Activated T-cell treated with anti-CD3 and anti-CD28 coated beads for 4 hours (primary cell): ENCODE data around the gene CACNG8.
"Not testable (repeated sequence)": the region's sequence is repeated elsewhere in the genome, so short reads cannot be mapped to it uniquely, and the experiment has no call there.

Experiments used
- DNase-seq: peaks from one replicate; pipeline ENCODE4 v3.0.0-alpha.2; 2020

The CACNG8 gene

DNA sequence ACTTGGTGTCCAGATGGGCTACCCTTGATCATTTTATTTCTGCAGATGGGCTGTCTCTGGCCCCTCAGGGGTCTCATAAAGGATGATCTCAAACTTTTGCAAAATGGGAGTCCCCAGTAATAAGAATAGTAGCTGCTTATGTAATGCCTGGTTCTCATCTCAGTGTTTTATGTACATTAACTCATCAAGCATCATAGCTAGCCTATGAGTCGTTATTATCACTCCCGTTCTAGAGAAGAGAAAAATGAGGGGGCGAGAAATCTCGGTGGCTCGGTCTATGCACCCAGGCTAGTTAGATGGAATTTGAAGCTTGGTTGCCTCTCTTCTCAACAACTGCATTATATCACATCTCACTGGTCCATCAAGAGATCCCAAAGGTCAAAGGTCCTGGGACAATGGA lies 32.1 kb downstream of the CACNG8 start:
- DNase-seq: no peak

DNA sequence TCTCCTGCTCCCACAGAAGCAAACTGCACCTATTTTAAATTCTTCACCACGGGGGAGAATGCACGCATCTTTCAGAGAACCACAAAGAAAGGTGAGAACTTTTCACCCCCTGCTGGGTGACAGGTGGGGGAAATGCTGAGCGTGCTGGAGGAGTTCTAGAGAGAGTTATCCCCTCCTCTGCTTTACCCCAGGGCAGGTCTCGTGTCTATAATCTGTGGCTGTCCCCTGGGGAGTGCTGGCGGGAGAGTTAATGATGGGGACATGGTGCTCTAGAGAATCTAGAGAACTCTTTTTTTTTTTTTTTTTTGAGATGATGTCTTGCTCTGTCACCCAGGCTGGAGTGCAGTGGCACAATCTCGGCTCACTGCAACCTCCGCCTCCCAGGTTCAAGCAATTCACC lies 35.5 kb downstream of the CACNG8 start:
- no peak for DNase-seq

DNA sequence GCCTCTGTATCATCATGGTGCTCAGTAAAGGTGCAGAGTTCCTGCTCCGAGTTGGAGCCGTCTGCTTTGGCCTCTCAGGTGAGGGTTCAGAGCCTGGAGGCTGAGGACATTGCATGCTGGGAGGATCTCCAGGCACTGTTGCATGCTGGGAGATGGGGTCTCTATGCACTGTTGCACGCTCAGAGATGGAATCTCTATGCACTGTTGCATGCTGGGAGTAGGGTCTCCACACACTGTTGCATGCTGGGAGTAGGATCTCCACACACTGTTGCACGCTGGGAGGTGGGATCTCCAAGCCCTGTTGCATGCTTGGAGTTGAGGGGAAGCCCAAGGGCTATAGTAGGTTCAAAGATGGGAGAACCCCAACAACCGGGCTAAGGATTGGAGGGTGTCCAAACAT lies 37.0 kb downstream of the CACNG8 start:
- DNase-seq: no peak

DNA sequence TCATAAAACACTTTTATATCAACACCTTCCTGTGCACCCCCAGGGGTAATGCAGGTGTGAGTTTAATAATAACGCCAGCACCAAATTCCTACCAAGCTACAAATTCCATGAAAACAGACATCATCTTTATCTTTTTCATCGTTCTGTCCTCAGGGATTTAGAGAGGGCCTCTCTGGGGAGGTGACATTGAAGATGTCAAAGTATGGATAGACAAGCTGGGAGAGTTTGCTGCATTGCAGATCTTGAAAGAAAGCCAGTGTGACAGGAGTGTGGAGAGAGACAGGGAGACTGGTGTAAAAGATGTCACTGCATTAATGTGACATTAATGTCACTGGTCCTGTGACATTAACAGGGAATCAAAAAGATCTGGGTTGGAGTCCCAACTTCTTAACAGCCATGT lies 38.8 kb downstream of the CACNG8 start:
- DNase-seq: no peak

DNA sequence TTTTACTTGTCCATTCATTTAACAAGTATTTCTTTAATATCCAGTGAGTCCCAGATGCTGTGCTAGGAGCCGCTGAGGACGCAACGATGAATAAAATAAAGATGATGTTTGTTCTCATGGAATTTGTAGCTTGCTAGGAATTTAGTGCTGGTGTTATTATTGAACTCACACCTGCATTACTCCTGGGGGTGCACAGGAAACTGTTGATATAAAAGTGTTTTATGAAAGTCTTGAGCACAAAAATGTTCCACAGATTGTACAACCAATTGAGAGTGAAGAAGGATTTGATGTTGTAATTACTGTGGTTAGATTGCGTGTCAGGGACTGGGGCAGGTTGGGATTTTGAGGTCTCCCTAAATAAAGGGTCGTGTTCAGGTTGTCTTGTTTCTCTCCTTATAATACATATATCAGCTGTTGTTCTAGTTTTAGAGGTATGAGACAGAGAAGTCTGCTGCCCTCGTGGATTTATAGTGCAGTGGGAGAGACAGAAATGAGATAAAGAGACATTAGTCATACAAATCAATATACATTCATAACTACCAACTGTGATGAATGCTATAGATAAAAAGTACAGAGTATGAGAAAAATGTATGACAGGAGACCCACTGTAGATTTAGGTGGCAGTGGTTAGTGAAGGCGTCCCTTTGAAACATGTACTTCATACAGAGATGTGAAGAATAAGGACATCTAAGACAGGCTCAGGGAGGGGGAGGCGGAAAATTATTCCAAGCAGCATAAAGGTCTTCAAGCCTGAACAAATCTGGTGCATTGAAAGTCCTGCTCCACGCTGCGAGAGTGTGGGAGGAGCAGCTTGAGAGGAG lies 40.0 kb downstream of the CACNG8 start:
- DNase-seq: no peak

DNA sequence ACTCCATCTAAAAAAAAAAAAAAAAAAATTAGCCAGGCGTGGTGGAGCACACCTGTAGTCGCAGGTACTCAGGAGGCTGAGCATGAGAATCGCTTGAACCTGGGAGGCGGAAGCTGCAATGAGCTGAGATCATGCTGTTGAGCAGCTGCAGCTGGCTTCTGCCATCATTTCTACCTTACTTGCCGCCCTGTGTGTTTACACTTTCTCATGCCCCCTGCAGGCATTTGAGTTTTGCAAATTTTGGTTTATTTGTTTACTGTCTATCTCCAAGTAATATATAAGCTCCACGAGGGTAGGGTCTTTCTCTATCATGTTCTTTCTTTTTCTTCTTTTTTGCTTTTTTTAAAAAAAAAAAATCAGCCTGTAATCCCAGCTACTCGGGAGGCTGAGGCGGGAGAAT lies 46.7 kb downstream of the CACNG8 start:
- DNase-seq: no peak

DNA sequence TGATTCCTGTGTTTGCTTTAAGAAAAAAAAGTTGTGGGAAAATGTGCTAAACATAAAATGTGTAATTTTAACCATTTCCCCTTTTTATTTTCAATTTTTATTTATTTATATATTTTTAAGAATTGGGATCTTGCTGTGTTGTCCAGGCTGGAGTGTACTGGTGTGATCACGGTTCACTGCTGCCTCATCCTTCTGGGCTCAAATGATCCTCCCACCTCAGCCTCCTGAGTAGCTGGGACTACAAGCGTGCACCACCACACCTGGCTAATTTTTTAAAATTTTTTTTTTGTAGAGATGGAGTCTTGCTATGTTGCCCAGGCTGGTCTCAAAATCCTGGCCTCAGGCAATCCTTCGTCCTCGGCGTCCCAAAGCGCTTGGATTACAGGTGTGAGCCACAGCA lies 47.7 kb downstream of the CACNG8 start:
- DNase-seq: no peak

DNA sequence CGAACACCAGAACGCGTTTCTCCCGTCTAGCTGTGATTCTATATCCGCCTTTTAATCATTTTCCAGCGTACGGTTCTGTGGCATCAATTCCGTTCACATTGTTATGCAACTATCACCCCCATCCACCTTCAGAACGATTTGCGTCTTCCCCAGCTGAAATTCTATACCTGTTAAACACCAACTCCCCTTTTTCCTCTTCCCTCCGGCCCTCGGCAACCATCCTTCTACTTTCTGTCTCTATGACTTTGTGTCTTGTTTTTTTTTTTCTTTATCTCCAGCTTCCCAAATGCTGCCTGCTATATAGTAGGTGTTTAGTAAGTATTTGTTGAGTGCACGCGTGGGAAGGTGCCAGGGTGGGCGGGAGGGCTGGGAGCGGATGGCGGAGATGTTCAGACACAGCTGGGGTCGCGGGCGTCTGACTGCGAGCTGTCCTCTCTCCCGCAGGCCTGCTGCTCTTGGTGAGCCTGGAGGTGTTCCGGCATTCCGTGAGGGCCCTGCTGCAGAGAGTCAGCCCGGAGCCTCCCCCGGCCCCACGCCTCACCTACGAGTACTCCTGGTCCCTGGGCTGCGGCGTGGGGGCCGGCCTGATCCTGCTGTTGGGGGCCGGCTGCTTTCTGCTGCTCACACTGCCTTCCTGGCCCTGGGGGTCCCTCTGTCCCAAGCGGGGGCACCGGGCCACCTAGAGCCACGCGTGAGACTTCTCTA lies 48.9 kb downstream of the CACNG8 start:
- DNase-seq: no peak

DNA sequence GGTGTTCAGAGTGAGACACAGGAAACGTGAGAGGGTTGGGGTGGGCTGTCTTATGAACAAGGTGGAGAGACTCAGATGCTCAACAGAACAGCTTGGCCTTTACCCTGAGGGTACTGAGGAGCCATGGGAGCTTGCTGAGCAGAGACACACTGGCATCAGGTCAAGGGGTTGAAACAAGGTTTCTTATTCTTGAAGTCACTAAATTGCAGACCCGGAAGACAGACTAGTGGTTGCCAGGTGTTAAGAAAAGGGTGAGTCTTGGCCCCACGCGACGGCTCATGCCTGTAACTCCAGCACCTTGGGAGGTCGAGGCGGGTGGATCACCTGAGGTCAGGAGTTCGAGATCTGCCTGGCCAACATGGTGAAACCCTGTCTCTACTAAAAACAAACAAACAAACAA lies 51.1 kb downstream of the CACNG8 start:
- DNase-seq: no peak

DNA sequence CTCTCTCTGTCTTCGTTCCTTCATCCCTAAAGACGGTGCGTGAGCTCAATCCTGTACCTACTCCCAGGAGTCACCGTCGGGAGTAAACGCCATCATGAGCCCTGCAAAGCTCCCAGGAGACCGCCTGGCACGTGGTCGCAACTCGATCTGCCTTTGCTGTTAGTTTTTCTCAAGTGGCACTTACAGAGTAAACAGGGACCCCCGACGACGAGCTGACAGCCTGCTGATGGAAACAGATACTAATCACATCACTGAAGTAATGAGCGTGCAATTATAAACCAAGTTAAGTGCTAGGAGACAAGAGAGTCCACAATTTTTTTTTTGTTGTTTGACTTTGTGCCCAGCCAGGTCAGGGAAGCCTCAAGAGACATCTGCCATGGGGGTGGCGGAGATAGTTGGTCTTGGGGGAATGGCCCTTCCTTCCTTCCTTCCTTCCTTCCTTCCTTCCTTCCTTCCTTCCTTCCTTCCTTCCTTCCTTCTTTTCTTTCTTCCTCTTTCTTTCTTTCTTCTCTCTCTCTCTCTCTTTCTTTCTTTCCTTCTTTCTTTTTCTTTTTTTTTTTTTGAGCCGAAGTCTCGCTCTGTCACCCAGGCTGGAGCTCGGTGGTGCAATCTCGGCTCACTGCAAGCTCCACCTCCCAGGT lies 52.3 kb downstream of the CACNG8 start:
- no peak for DNase-seq

DNA sequence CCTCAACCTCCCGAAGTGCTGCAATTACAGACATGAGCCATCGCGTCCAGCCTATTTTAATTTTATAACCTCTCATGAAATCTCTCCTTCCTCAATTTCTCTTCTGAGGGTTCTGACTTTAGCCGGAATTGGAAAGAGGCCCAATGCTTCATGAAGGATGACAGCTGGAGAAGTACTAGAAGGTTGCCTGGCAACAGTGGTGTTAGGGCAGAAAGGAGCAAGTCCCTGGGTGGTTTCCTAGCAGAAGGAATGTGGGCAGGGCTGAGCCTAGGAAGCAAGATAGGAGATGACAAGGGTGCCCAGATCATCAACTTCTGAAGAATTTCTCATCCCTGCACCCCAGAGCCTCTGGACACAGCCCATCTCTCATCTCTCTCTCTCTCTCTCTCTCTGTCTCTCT lies 54.5 kb downstream of the CACNG8 start:
- no peak for DNase-seq

DNA sequence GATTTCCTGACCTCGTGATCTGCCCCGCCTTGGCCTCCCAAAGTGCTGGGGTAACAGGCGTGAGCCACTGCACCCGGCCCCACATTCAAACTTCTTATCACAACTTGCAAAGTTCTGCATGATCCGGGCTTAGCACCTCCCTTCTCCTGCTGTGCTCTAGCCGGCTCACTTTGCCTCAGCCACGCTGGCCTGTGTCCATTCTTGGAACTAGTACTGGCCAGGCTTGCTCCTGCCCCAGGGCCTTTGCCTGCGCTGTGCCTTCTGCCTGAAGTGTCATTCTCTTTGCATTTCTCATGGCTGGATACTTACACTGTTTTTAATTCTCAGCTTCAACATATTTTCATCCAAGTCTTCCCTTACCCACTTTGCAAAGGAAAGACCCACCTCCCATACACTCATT lies 58.6 kb downstream of the CACNG8 start:
- no peak for DNase-seq

DNA sequence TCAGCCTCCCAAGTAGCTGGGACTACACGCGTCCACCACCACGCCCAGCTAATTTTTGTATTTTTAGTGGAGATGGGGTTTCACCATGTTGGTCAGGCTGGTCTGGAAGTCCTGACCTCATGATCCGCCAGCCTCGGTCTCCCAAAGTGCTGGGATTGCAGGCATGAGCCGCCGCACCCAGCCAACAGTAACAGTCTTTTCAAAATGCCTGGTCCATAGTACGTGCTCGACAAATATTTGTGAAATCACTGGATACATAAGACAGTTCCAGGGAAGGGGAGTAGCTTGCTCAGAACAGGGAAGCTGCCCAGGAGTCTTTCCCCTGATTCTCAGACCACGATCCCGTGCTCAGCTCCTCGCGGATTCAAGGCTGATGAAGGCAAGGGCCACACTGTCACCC lies 59.2 kb downstream of the CACNG8 start:
- DNase-seq: no peak

DNA sequence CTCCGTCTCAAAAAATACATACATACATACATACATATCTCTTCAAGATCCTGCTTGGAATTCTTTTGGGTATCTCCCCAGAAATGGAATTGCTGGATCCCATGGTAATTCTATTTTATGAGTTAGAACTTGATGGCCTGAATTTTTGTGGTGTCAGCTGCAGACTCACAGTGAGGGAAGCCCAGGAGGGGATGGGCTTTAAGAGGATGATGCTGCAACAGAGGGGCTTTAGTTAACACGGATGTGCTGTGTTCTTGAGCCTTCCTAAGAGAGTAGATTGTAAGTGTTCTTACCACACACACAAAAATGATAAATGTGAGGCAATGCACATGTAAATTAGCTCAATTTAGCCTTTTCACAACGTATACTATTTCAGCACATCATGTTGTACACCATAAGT lies 60.5 kb downstream of the CACNG8 start:
- DNase-seq: no peak

DNA sequence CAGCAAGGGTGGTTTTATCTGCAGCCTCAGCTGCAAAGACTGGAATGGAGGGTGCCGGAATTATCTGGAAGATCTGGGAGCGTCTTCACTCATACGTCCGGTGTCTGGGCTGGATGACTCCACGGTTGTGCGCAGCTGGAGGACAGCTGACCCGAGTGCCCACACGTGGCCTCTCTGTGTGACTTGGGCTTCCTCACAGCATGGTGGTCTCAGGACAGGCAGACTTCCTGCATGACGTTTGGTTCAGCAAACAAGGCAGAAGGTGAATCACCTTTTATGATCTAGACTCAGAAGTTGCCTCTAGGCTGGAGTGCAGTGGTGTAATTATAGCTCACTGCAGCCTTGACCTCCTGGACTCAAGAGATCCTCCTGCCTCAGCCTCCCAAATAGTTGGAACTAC lies 61.9 kb downstream of the CACNG8 start:
- DNase-seq: no peak

DNA sequence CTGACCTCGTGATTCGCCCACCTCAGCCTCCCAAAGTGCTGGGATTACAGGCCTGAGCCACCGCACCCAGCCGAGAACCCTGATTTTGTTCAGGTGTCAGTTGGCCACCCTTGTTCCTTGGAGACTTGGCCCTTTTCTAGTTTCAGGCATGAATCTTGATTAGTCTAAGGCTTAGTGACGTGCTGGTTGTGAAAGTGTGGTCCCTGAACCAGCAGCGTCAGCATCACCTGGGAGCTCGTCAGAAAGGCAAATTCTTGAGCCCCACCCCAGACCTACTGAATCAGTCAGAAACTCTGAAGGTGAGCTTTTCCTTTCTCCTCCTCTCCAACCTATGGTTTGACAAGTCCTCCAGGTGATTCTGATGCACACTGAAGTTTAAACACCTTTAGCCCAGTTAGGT lies 63.9 kb downstream of the CACNG8 start:
- DNase-seq: no peak

DNA sequence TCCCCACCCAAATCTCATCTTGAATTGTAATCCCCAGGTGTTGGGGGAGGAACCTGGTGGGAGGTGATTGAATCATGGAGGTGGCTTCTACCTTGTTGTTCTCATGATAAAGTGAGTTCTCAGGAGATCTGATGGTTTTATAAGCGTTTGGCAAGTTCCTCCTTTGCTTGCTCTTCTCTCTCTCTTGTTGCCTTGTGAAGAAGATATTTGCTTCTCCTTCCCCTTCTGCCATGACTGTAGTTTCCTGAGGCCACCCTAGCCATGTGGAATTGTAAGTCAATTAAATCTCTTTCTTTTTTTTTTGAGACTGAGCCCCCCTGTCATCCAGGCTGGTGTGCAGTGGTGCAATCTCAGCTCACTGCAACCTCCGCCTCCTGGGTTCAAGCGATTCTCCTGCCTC lies 66.6 kb downstream of the CACNG8 start:
- DNase-seq: no peak

DNA sequence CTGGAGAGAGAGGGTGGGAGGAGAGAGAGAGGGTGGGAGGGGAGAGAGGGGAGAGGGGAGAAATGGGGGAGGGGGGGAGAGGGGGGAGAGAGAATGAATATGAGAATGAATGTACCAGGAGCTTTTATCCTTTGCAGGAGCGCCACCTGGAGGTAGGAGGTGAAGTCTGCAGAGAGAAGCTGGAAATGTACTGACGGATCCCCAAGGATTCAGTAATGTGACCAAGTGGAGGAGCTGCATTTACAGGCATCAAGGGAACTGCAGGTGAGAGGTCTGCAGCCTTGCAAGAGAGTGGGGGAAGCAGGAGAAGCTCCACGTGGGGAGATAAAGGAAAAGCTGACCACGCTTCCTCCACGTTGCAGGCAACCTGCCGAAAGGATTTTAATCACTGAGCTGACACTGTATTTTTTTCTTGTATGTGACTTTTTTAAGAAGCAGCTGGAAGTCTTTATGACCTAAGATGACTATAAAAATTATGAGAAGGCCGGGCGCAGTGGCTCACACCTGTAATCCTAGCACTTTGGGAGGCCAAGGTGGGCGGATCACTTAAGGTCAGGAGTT lies 67.3 kb downstream of the CACNG8 start:
- DNase-seq: peak; percentile 47

DNA sequence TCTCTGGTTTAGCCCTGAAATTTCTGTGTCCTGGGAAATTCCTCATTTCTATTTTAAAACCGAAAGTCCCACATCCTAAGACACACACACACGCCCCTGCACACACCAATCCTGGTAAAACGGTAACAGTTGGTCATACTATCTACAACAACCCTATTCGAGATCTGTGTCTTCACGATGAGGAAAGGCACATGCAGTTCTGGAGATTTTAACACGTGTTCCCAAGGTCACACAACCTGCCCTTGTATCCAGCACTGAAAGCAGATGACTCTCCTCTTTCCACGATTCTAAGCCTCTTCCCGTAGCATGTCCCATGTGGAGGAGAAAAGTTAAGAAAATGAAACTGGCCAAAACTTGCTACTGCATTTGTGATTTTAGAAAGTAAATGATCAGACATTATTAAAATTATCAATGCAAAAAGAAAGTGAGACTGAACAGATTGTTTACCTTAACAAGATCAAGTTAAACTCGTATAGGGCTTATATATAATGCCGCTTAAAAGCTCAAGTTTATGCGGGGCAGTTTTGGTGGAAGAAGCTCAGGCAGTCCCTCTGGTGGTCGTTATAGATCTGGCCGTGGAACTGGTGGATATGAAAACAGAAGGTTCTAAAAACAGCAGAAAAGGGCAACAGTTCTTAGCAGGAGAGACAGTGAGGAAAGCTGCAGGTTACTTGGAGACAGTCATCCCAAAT lies 68.3 kb downstream of the CACNG8 start:
- no peak for DNase-seq

DNA sequence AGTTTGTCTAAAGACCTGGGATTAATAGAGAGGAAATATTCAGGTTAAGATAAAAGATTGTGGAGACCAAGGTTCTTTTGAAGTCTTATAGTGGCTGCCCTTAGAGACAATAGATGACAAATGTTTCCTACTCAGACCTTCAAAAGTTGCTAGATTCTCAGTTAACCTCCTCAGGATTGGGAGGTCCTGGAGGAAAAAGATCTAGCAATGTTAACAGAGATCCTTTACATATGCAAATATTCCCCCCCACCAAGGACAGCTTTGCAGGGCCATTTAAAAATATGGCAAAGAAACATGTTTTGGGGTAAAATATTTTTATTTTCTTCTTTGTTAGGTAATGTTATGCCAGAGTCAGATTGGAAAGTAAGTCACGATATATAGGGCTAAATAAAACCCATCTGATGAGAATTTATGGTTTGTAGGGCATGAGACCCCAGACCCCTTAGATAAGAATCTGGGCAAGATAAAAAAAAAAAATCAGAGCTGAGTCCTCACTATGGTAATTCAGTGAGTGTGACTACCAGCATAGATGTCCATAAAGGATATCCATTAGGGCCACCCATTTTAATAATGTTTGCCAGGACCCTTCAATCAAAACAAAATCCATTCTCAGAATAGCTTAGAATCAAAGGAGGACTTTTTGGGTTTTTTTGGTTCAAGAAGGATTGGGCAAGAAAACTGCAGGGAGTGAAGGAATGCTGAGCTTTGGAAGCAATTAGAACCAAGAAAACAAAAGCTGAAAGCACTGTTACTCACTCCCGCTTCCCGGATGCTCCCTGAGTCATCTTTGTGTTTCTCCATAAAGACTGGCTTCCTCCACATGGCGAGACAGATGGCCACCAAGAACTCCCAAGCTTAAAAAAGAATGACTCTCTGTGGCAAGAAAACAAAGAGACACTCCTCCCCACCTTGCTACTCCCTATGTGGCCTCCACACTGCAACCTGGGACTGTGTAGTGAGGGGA lies 72.8 kb downstream of the CACNG8 start:
- no peak for DNase-seq

DNA sequence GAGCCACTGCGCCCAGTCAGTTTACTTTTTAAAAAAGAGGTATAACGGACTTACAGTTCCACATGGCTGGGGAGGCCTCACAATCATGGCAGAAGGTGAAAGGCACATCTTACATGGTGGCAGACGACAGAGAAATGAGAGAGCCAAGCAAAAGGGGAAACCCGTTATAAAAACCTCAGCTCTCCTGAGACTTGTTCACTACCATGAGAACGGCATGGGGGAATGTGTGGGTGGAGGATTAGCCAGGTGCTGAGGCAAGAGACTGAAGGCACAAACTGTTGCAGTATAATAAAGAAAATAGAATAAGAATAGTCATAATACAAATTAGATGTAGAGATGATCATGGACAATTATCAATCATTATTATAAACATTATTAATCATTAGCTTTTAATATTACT lies 73.8 kb downstream of the CACNG8 start:
- DNase-seq: not testable (repeated sequence)
